CD4-positive, alpha-beta T cell treated with Interleukin-4 for 1 hour (primary cell): ENCODE data around the gene DNTT.
"Not testable (repeated sequence)": the region's sequence is repeated elsewhere in the genome, so short reads cannot be mapped to it uniquely, and the experiment has no call there.

ENCODE experiments used
- DNase-seq, 2 donors: peaks; one replicate each; pipeline ENCODE4 v3.0.0-alpha.2; 2020 to 2022

Gene DNTT

DNA sequence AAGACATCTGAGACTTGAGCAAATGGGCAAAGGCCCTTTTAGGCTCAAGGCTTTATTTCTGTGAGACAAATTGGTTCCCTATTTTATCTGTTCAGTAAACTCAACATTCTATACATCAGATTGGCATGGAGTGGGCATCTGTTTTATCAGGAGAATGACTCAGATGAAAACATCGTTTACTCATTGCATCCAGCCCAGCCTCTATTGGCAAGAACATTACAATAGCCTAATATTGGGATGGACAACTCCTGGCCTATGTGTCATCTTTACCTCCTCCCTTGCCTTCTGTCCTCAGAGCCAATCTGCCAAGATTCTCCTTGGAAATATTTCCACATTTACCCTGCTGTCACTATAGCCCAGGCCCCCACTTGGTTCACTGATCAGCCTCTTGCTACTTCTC is 27.4 kb upstream of the DNTT start:
- no peak for DNase-seq

GRCh38 chr10:96279191-96279641 is 25.0 kb upstream of the DNTT start:
- DNase-seq = no peak

GRCh38 chr10:96280859-96281258 is 23.4 kb upstream of the DNTT start:
- no peak for DNase-seq

DNA sequence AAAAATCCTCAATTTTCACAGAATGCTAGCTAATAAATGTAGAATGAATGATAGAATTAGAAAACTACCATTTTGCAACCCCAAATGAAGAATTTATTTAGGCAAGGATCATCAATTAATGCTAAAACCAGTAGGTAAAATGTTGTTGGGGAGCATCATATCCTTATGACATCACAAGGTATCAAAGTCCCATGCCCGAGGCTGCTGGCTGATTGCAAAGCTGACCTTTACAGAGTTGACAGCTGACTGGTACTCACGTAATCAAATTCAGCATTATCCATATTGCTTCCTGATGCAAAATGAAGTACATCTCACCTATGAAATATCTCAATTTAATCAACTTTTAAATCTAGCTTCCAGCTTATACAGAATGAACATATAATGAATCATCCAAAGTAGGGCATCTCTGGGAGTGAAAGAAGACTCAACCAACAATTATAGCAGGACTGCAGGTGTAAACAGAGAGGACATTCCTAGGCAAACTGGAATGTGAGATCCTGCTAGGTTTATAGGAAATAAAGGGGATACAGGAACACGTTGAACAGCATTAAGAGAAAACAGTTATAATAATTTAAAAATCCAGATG is 22.7 kb upstream of the DNTT start:
- DNase-seq = no peak

DNA sequence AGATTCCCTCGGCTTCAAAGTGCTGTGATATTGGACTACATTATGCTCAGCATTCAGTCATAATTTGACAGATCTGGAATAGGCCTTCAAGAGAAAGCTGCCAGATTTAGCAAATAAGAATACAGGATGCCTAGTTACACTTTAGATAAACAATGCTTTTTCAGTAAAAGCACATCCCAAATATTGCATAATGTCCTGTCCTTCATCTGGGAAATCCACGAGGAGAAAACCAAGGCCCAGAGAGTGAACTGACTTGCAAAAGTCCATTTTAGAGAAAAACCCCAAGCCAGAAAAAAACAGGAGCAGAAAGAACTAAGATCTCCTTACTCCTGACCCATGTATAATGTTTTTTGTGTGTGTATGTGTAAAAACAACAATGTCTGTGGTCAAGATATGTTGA is 20.9 kb upstream of the DNTT start:
- DNase-seq = no peak

DNA sequence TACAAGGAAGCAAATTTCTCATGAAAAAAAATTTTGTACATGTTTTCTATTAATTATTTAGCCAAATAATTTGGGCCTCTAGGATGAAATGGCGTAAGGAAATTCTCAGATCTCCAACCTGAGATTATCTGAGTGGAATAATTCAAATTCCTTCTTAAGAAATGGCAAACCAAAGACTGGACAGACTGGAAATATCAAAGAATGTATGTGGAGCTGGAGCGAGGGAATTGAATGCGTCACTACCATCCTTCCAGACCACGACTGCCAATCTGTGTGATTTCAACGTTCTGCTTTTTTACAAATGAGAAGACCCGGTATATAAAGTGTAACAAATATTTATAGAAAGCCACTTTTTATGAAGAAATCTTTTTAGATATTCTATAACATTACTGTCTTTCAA is 20.5 kb upstream of the DNTT start:
- DNase-seq = no peak

DNA sequence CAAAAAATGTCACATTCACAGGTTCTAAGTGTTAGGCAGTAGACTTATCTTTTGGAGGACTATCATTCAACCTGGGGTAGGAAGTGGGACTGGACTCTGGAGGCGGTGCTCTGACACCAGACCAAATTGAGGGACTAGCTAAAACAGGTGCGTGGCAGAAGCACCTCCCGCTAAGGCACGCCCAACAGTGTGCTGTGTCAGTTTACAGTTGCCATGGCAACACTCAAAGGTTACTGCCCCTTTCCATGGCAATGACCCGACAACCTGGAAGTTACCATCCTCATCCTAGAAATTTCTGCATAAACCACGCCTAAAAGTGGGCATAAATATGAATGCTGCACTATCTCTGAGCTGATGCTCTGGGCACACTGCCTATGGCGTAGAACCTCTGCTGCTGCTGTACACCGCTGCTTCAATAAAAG is 18.9 kb upstream of the DNTT start:
- no peak for DNase-seq

DNA sequence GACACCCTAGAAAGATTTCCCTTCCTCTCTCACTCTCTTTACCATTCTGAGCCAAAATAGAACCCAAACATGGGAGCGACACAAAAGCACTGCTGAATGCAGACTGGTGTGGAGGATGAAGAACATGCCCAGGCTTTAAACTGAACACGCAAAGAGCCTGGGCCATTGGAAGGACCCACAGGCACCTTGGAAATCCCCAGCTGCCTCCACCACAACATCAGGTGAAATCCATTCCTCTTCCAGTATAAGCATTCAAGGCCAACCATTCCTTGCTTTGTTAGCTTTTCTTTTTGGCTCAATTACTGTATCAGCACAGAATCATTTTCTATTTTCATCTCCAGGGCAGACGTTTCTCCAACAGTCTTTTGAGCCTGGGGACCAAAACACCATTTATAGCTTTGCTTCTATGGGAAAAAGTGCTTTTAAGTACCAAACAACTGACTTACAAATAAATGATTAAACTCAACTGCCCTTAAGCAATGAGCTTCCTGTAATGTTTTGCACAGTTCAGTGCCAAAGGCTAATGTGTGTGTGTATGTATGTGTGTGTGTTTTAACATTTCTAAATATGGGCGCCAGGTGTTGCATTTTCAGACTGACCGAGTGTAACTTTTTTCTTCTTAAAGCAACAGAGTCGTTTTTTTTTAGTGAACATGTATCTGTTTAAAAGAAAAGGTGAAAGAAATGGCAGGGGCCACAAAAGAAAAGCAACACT is 16.7 kb upstream of the DNTT start:
- peak in 1 of 2 donors; percentile 41 for DNase-seq

- DNase-seq = no peak
These were observed 16.0 kb upstream of the DNTT start for GRCh38 chr10:96288151-96288621.

DNA sequence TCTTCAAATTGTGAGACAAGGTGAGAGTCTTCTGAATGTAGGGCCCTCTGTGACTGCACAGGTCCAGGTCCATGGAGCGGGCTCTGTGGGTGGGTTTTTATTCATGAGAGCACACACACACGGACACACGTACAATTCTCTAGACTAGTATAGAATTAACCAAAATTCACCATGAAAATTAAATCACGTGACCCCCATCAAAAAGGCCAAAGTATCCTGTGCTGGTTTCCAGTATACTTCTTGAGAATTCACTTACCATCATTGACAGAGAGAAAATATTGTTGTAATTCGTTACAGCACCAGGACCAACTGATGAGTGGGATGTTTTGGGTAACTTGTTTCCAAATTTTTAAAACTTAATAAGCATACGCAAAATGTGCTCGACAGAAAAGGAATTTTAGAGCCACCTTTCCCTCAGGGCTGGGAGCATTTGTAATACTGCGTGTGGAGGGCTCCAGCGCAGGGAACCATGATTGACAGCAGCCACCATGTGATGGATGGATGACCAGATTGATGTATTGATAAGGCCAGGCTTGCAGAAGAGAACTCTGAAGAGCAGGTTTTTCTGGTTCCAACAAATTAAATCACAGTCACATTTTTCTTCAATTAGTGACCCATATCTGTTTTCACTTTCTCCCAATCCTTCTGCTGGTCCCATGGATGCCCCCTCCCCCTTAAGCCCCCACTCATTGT is 14.9 kb upstream of the DNTT start:
- no peak for DNase-seq

DNA sequence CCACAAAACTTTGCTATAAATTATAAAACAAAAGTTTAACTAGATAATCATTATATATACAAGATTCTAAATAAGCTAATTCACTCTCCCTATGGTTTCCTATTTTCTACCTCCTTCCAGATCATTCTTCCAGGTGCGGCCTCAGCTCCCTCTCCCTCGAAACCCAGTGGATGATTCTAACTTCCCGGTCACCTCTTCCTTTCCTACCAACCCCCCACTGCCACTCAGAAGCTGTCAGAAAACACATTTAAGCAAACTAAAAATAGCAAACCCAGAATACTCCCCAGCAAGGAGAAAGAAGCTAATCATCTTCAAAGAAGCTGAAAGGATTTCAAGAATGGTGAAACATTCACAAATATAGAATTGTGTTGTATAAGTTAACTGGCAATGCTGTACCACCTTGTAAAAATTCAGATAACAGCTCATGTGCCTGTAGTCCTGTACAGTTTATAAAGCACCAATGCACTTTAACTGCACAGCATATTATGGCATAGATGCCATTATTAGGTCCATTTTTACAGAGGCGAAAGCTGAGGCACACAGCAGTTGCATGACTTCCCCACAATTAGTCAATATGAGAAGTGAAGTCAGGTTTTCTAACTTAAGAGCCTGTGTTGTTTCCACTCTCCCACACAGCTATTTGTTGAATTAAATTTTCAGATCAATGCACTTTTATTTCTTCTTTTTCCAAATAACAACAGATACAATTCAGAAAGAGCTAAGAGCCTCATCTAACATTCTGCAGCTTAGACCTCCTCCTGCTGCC is 13.7 kb upstream of the DNTT start:
- no peak for DNase-seq

- peak in 1 of 2 donors; percentile 29 for DNase-seq
These were observed 11.0 kb upstream of the DNTT start for GRCh38 chr10:96292971-96293920.

GRCh38 chr10:96295475-96295874 is 8.8 kb upstream of the DNTT start:
- no peak for DNase-seq

GRCh38 chr10:96297486-96297885 is 6.7 kb upstream of the DNTT start:
- no peak for DNase-seq

GRCh38 chr10:96298362-96298761 is 5.9 kb upstream of the DNTT start:
- DNase-seq = no peak

GRCh38 chr10:96299383-96299782 is 4.9 kb upstream of the DNTT start:
- peak in 1 of 2 donors; percentile 22 for DNase-seq

GRCh38 chr10:96301616-96302015 is 2.6 kb upstream of the DNTT start:
- DNase-seq = no peak

DNA sequence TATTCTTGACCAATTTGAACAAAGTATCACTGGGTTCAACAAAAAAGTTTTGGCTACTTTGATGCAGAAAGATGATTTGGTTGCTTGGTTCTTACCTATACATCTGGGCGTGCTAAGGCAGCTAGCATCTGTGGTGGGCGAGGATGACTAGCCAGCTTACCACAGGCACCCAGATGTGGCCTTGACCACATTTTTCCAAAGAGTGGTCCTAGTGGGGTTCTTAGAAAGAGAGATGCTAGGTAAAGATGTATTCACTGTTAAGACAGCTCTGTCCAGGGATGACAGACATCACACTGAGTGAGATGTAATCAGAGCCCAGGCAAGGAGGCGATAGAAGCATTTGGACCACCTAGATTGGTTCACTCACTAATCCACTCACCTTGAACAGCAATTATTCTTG is 785 bp downstream of the DNTT start:
- no peak for DNase-seq

DNA sequence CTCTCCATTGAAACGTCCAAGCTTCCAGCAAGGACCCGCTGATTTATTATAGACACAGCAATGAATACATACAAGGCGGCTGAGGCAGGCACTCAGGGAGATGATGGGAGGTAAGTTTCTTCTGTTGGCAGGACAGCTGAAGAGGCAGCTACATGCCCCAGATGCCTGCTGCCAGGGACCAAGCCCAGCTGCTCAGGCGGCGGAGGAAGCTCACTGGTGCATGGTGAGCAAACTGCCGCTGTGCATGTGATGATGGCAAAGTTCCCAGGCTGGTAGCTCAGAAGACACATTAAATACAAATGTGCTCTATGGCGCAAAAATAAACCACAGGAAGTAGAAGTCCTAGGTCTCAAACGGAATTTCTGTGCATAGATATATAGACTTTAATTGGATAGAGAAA is 2.3 kb downstream of the DNTT start:
- DNase-seq = peak in 1 of 2 donors; percentile 43

GRCh38 chr10:96308854-96309253 is 4.6 kb downstream of the DNTT start:
- DNase-seq = not testable (repeated sequence)

- DNase-seq = no peak
These were observed 5.5 kb downstream of the DNTT start for GRCh38 chr10:96309628-96310320.

DNA sequence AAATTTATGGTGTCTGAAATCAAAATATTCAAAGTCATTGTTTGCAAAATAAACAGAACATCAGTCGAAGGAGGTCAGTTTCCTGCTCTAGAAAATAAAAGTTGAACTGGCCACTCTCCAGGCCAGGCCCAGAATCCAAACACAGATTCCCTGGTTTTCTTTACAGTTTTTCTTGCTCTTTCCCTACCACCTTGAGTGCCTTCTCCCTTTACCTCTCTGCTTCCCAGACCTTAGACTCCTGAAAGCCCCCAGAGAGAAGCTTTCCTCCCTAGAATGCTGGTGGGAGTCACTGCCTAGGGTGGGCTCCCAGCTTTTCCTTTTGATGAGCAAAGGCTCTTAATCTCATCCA is 6.1 kb downstream of the DNTT start:
- no peak for DNase-seq
